OCI-LY1 (cell line): Measurements from ENCODE around the gene SH3RF1.

ENCODE experiments used
- EZH2 ChIP-seq: fragments of 200-600 bp; sonication (generic), shearing (Covaris generic); IDR thresholded peaks from 2 replicates; pipeline ENCODE4 v1.8.0; 2017; ENCODE audit warnings: borderline replicate concordance, mixed run types, mild to moderate bottlenecking, antibody characterized with exemption, low read length, moderate library complexity, mixed read lengths
- TF ChIP-seq, protein P1 (sequence below): fragments of 200-600 bp; sonication (generic), shearing (Covaris generic); IDR thresholded peaks from 2 replicates; pipeline ENCODE4 v1.5.1; 2017; ENCODE audit warnings: mild to moderate bottlenecking, antibody characterized with exemption, low read length, moderate library complexity, mixed read lengths

DNA sequence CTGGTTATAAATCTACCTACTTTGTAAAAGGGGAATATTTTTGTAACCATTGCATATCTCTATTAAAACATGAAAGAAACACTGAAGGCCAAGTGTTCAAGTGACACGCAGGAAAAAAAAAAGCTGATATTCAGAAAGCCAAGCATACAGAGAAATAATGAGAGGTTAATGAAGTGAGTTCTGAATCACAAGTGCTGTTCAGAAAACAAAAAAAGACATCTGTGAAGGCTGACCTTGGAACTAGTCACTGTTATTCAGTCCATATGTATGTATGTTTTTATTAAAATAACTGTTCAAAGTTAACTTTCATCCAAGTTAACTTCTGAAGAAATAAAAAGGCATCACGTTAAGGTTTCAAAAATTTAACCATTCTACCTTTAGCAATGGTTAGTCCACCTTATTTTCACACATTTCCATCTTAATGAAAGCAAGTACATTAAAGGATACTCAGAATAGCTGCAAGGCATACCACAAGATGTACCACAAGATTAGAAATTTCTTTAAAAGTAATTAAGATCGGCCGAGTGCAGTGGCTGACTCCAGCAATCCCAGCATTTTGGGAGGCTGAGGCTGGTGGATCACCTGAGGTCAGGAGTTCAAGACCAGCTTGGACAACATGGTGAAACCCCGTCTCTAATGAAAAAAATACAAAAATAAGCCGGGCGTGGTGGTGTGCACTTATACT, 31.4 kb downstream of the SH3RF1 start:
- TF ChIP-seq, protein P1, sequence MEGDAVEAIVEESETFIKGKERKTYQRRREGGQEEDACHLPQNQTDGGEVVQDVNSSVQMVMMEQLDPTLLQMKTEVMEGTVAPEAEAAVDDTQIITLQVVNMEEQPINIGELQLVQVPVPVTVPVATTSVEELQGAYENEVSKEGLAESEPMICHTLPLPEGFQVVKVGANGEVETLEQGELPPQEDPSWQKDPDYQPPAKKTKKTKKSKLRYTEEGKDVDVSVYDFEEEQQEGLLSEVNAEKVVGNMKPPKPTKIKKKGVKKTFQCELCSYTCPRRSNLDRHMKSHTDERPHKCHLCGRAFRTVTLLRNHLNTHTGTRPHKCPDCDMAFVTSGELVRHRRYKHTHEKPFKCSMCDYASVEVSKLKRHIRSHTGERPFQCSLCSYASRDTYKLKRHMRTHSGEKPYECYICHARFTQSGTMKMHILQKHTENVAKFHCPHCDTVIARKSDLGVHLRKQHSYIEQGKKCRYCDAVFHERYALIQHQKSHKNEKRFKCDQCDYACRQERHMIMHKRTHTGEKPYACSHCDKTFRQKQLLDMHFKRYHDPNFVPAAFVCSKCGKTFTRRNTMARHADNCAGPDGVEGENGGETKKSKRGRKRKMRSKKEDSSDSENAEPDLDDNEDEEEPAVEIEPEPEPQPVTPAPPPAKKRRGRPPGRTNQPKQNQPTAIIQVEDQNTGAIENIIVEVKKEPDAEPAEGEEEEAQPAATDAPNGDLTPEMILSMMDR = no peak
- TF ChIP-seq EZH2 = no peak
